Loucy (cell line): Measurements from ENCODE around the gene MAD1L1.

Experiments
- EZH2phosphoT487 ChIP-seq: fragments of 200-600 bp; IDR thresholded peaks from 2 replicates; pipeline ENCODE4 v1.6.1; 2018; ENCODE audit warnings: antibody characterized with exemption, mild to moderate bottlenecking, moderate library complexity, borderline replicate concordance
- TF ChIP-seq, protein P1 (sequence below): fragments of 200-600 bp; sonication (generic); conservative IDR thresholded peaks from 2 replicates; pipeline ENCODE4 v1.5.1; 2014; ENCODE audit warnings: mild to moderate bottlenecking, antibody characterized with exemption, low read length

DNA sequence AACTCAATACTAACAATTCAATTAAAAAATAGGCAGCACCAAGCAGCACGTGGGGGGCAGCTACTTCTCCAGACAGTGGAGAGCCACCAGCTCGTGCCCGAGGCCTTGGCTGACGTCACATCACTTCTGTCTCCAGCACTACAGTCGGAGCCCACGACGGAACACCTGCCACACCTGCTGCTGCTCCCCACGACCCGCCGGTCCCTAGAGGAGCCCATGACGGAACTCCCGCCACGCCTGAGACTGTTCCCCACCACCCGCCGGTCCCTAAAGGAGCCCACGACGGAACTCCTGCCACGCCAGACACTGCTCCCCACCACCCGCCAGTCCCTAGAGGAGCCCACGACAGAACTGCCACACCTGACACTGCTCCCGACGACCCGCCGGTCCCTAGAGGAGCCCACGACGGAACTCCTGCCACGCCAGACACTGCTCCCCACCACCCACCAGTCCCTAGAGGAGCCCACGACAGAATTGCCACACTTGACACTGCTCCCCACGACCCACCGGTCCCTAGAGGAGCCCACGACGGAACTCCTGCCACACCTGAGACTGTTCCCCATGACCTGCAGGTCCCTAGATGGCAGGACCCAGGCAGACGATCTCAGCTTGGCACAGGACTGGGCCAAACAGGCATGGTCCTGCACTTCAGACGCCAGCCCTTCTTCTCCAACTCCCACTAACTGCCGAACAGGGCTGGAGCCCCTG, 304.7 kb downstream of the MAD1L1 start:
- TF ChIP-seq, protein P1, sequence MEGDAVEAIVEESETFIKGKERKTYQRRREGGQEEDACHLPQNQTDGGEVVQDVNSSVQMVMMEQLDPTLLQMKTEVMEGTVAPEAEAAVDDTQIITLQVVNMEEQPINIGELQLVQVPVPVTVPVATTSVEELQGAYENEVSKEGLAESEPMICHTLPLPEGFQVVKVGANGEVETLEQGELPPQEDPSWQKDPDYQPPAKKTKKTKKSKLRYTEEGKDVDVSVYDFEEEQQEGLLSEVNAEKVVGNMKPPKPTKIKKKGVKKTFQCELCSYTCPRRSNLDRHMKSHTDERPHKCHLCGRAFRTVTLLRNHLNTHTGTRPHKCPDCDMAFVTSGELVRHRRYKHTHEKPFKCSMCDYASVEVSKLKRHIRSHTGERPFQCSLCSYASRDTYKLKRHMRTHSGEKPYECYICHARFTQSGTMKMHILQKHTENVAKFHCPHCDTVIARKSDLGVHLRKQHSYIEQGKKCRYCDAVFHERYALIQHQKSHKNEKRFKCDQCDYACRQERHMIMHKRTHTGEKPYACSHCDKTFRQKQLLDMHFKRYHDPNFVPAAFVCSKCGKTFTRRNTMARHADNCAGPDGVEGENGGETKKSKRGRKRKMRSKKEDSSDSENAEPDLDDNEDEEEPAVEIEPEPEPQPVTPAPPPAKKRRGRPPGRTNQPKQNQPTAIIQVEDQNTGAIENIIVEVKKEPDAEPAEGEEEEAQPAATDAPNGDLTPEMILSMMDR: no peak
- no peak for TF ChIP-seq EZH2phosphoT487
